ENCODE data around the gene SPDYE1. TPM values are rescaled to one million over a fixed set of nuclear protein-coding genes. Genes with fewer than 3 reads are reported as not detected.

Gene SPDYE1
- total RNA-seq, 2 donors from 2014 or later, result not detected

DNA sequence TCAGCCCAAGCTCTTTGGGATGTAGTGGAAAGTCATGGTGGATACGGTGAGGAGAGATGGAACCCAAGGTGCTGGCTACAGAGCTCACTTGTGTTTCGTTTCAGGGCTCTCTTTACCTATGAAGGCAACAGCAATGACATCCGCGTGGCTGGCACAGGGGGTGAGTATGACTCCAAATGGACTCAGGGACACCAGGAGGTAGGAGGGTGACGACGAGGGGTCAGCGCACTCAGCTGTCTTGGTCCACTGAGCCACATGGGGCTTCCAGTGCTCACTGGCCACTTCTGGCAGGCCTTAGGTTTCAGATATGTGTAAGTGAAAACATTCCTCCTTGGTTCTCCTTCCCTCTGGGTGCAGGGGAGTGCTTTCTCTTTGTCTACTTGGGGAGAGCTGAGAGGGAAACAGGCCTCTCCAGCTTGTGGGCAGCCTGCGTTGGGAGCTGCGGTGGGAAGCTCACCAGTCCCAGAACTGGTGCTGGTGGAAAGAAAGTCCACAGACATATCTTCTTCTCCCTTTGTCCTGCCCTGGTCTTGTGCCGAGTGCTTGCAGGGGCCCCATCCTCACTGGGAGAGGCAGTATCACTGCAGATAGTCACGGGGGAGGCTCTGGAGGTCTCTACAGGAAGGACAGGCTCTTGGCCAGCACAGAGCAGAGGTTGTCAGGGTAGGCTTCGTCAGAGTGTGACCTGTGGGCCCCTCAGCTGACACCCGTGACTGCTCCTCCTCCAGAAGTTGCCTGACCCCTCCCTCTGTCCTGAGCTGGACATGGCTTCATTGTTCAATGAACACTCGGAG lies 52.6 kb downstream of the SPDYE1 start:
- peaks cover 3 to 21% of the 10 kb centered on the region in 2 donors for H3K4me1 ChIP-seq (ENCODE audit: control insufficient read depth in 1 of 2, low read depth in 2 of 2)
- no peaks in the 10 kb centered on the region for H3K27me3 ChIP-seq (replicated peaks; ENCODE audit: insufficient read depth)
- ATAC-seq (ENCODE audit: insufficient number of reproducible peaks, low FRiP score, low read depth), result no peak
- H3K9me3 ChIP-seq, result no peaks in the 10 kb centered on the region
- H3K27ac ChIP-seq, result no peak overlapping the region
- H3K36me3 ChIP-seq, result peaks cover 47% of the 10 kb centered on the region
- DNase-seq (ENCODE audit: low spot score), result no peak
- TF ChIP-seq, protein P1, sequence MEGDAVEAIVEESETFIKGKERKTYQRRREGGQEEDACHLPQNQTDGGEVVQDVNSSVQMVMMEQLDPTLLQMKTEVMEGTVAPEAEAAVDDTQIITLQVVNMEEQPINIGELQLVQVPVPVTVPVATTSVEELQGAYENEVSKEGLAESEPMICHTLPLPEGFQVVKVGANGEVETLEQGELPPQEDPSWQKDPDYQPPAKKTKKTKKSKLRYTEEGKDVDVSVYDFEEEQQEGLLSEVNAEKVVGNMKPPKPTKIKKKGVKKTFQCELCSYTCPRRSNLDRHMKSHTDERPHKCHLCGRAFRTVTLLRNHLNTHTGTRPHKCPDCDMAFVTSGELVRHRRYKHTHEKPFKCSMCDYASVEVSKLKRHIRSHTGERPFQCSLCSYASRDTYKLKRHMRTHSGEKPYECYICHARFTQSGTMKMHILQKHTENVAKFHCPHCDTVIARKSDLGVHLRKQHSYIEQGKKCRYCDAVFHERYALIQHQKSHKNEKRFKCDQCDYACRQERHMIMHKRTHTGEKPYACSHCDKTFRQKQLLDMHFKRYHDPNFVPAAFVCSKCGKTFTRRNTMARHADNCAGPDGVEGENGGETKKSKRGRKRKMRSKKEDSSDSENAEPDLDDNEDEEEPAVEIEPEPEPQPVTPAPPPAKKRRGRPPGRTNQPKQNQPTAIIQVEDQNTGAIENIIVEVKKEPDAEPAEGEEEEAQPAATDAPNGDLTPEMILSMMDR (IDR thresholded peaks at IDR 0.05), result no peak
- H3K4me3 ChIP-seq, result no peak overlapping the region

DNA sequence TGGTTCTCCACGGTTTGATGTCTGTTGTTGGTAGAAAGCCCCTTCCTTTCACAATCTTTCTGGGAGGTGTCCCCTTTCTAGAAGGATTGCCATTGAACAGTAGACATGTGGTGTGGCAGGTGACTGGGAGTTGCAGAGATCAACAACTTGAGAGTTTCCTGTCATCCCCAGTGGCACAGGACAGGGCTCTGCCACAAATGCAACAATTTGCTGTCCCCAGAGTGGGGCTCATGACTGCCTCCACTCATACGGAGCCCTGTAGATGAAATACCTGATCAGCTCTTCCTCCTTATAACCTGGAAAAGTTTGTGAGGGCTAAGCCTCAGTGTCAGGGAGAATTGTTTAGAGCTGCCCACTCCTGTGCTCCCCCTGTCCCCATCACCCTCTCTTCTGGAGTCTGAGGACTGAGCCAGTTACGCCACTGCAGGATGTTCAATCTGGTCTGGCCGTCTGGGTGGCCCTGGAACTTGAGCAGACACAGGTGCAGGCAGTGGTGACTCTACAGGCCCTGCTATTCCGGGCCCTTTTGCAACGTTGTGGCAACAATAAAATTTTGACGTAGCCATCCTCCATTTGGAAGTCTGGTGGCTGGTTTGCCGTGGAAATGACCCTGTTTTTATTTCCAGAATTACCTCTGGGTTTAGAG lies 53.3 kb downstream of the SPDYE1 start:
- H3K9me3 ChIP-seq, result no peaks in the 10 kb centered on the region
- H3K27ac ChIP-seq, result no peak overlapping the region
- TF ChIP-seq, protein P1 (IDR thresholded peaks at IDR 0.05), result no peak
- H3K4me3 ChIP-seq, result no peak overlapping the region
- no peak for ATAC-seq (ENCODE audit: insufficient number of reproducible peaks, low FRiP score, low read depth)
- no peaks in the 10 kb centered on the region for H3K27me3 ChIP-seq (replicated peaks; ENCODE audit: insufficient read depth)
- H3K36me3 ChIP-seq, result peaks cover 47% of the 10 kb centered on the region
- DNase-seq (ENCODE audit: low spot score), result no peak
- peaks cover 0 to 13% of the 10 kb centered on the region in 2 donors for H3K4me1 ChIP-seq (ENCODE audit: control insufficient read depth in 1 of 2, low read depth in 2 of 2)

DNA sequence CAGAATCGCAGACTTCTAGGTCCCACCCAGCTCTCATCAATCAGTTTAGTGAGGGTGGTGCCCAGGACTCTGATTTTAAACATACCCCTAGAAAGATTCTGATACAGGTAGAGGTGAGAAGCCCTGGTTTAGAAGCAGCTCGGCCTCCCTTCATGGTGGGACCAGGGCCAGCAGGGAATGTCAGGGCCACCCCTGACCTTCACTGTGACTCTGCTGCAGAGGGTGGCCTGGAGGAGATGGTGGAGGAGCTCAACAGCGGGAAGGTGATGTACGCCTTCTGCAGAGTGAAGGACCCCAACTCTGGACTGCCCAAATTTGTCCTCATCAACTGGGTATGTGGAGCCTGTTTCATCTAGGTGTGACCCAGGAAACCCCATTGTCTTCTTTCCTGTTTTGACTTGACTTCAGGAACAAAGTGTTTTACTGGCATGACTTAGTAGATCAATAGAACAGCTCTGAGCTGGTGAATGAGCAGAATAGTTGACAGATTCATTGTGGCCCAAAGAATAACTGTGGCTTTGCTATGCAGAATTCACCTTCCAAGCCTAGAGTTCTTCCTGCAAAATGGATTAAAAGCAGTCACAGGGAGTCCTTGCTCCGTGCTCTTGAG lies 54.0 kb downstream of the SPDYE1 start:
- ATAC-seq (ENCODE audit: insufficient number of reproducible peaks, low FRiP score, low read depth), result no peak
- Histone ChIP-seq H3K4me3 (no peak overlapping the region), H3K36me3 (peaks cover 53% of the 10 kb centered on the region), H3K9me3 (no peaks in the 10 kb centered on the region), H3K4me1 (ENCODE audit: control insufficient read depth in 1 of 2, low read depth in 2 of 2) (peaks cover 0 to 7% of the 10 kb centered on the region in 2 donors), H3K27me3 (replicated peaks; ENCODE audit: insufficient read depth) (no peaks in the 10 kb centered on the region), H3K27ac (no peak overlapping the region)
- no peak for DNase-seq (ENCODE audit: low spot score)
- TF ChIP-seq, protein P1 (IDR thresholded peaks at IDR 0.05), result no peak

DNA sequence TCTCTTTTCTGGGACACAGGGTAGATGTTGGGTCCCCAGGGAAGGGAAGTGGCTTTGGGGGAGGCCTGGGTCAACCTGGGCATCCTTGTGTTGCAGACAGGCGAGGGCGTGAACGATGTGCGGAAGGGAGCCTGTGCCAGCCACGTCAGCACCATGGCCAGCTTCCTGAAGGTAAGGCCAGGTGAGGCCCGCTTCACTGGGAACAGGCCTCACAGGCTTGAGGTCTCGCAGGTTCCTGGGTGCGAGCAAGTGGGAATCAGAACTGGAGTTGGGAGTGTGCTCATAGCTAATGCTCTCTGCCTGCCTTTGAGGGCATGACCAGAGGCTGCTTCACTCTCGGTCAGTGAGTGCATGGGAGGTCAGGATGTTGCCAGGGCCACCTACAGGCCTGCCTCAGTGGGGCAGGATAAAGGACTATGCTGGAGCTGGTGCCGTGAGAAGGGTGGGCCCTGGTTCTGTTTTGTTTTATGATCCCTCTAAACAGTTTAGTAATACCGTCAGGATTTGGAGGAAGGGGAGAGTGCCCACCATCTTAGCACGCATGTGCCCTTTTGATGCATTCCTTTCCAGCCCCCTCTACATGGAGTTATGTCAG lies 55.2 kb downstream of the SPDYE1 start:
- DNase-seq (ENCODE audit: low spot score) (no peak), ATAC-seq (ENCODE audit: insufficient number of reproducible peaks, low FRiP score, low read depth) (no peak)
- Histone ChIP-seq H3K27me3 (replicated peaks; ENCODE audit: insufficient read depth) (no peaks in the 10 kb centered on the region), H3K27ac (no peak overlapping the region), H3K9me3 (no peaks in the 10 kb centered on the region), H3K4me1 (ENCODE audit: control insufficient read depth in 1 of 2, low read depth in 2 of 2) (peaks cover 0 to 6% of the 10 kb centered on the region in 2 donors), H3K36me3 (peaks cover 60% of the 10 kb centered on the region), H3K4me3 (no peak overlapping the region)
- TF ChIP-seq, protein P1 (IDR thresholded peaks at IDR 0.05), result no peak

DNA sequence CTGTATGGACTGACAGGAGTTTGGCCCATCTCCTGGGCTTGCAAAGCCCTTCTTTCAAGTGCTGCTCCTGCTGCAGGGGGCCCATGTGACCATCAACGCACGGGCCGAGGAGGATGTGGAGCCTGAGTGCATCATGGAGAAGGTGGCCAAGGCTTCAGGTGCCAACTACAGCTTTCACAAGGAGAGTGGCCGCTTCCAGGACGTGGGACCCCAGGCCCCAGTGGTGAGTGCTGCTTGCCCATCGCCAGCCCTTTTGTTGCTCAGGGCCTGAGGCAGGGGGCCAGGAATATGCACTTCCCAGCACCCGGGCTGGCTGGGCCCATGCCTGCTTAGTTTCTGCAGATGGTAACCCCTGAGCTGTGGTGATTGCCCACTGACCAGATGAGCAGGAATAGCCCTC lies 59.0 kb downstream of the SPDYE1 start:
- Histone ChIP-seq H3K4me3 (no peak overlapping the region), H3K9me3 (no peaks in the 10 kb centered on the region), H3K36me3 (peaks cover 76% of the 10 kb centered on the region), H3K4me1 (ENCODE audit: control insufficient read depth in 1 of 2, low read depth in 2 of 2) (no peaks in the 10 kb centered on the region), H3K27me3 (replicated peaks; ENCODE audit: insufficient read depth) (no peaks in the 10 kb centered on the region), H3K27ac (no peak overlapping the region)
- DNase-seq (ENCODE audit: low spot score), result no peak
- TF ChIP-seq, protein P1 (IDR thresholded peaks at IDR 0.05), result no peak
- no peak for ATAC-seq (ENCODE audit: insufficient number of reproducible peaks, low FRiP score, low read depth)

Measured in thoracic aorta (tissue), 2 donors.